Measurements from ENCODE around the gene KDM8. TPM values are rescaled to one million over a fixed set of nuclear protein-coding genes. Genes with fewer than 3 reads are reported as not detected.
A peak's percentile ranks its signal among the peaks of the same experiment; 100 is the strongest.

The KDM8 gene
- total and polyA plus RNA-seq, 4 donors, result 4.6 to 198 (median 97.7) TPM

GRCh38 chr16:27215660-27216059 lies 12.3 kb downstream of the KDM8 start:
- Histone ChIP-seq H3K9me3 (ENCODE audit: control insufficient read depth in 4 of 4, low read length in 3 of 4) (no peaks in the 10 kb centered on the region), H3K9ac (ENCODE audit: low read depth in 1 of 2, low read length in 2 of 2) (peak overlapping the region; percentile 56 to 95), H3K27ac (ENCODE audit: low read depth in 1 of 2, low read length in 2 of 2) (peak overlapping the region; percentile 94 to 95), H3K27me3 (ENCODE audit: control insufficient read depth in 4 of 4, insufficient read depth in 4 of 4, low read length in 3 of 4) (no peaks in the 10 kb centered on the region), H3K4me3 (ENCODE audit: low read depth in 1 of 3, low read length in 3 of 3) (peak overlapping the region; percentile 41 to 67 (median 53)), H3K36me3 (ENCODE audit: control insufficient read depth in 4 of 4, insufficient read depth in 3 of 4, low read depth in 1 of 4, low read length in 3 of 4) (peaks cover 7 to 14% (median 11%) of the 10 kb centered on the region in 4 donors), H3K4me1 (ENCODE audit: control insufficient read depth in 4 of 4, insufficient read depth in 4 of 4, low read length in 3 of 4) (peaks cover 6 to 56% (median 35%) of the 10 kb centered on the region in 4 donors)
- TF ChIP-seq YY1 (IDR thresholded peaks at IDR 0.05) (peak; percentile 9), ATF3 (IDR thresholded peaks at IDR 0.05) (no peak), REST (IDR thresholded peaks at IDR 0.05) (peak; percentile 75), GABPA (IDR thresholded peaks at IDR 0.05 in 1 of 2, conservative IDR thresholded peaks at IDR 0.05 in 1 of 2) (no peak), FOXA1 (IDR thresholded peaks at IDR 0.05) (no peak)
- no peak for DNase-seq (ENCODE audit: low spot score)
- WGBS, result 33% methylated on average over 7 of the region's 7 CpGs

- no peaks in the 10 kb centered on the region for H3K9me3 ChIP-seq (ENCODE audit: control insufficient read depth in 4 of 4, low read length in 3 of 4)
- H3K27me3 ChIP-seq (ENCODE audit: control insufficient read depth in 4 of 4, insufficient read depth in 4 of 4, low read length in 3 of 4), result no peaks in the 10 kb centered on the region
- WGBS, result 68% methylated on average over 16 of the region's 16 CpGs
- DNase-seq (ENCODE audit: low spot score), result no peak
- peaks cover 6 to 58% (median 39%) of the 10 kb centered on the region in 4 donors for H3K4me1 ChIP-seq (ENCODE audit: control insufficient read depth in 4 of 4, insufficient read depth in 4 of 4, low read length in 3 of 4)
- peak overlapping the region; percentile 41 to 67 (median 53) for H3K4me3 ChIP-seq (ENCODE audit: low read depth in 1 of 3, low read length in 3 of 3)
- peak overlapping the region in 1 of 2 donors; percentile 95 for H3K9ac ChIP-seq (ENCODE audit: low read depth in 1 of 2, low read length in 2 of 2)
- TF ChIP-seq REST (IDR thresholded peaks at IDR 0.05) (no peak), GABPA (IDR thresholded peaks at IDR 0.05 in 1 of 2, conservative IDR thresholded peaks at IDR 0.05 in 1 of 2) (no peak), RAD21 (IDR thresholded peaks at IDR 0.05) (no peak), RXRA (IDR thresholded peaks at IDR 0.05) (peak in 1 of 2 donors; percentile 8)
- peak overlapping the region; percentile 94 to 95 for H3K27ac ChIP-seq (ENCODE audit: low read depth in 1 of 2, low read length in 2 of 2)
- peaks cover 8 to 14% (median 13%) of the 10 kb centered on the region in 4 donors for H3K36me3 ChIP-seq (ENCODE audit: control insufficient read depth in 4 of 4, insufficient read depth in 3 of 4, low read depth in 1 of 4, low read length in 3 of 4)
Observed at GRCh38 chr16:27216297-27216885, 13.1 kb downstream of the KDM8 start.

GRCh38 chr16:27217256-27217655 lies 13.9 kb downstream of the KDM8 start:
- Histone ChIP-seq H3K27ac (ENCODE audit: low read depth in 1 of 2, low read length in 2 of 2) (peak overlapping the region; percentile 94 to 95), H3K9me3 (ENCODE audit: control insufficient read depth in 4 of 4, low read length in 3 of 4) (no peaks in the 10 kb centered on the region), H3K27me3 (ENCODE audit: control insufficient read depth in 4 of 4, insufficient read depth in 4 of 4, low read length in 3 of 4) (no peaks in the 10 kb centered on the region), H3K9ac (ENCODE audit: low read depth in 1 of 2, low read length in 2 of 2) (peak overlapping the region in 1 of 2 donors; percentile 37), H3K36me3 (ENCODE audit: control insufficient read depth in 4 of 4, insufficient read depth in 3 of 4, low read depth in 1 of 4, low read length in 3 of 4) (peaks cover 8 to 14% (median 13%) of the 10 kb centered on the region in 4 donors), H3K4me1 (ENCODE audit: control insufficient read depth in 4 of 4, insufficient read depth in 4 of 4, low read length in 3 of 4) (peaks cover 8 to 62% (median 41%) of the 10 kb centered on the region in 4 donors), H3K4me3 (ENCODE audit: low read depth in 1 of 3, low read length in 3 of 3) (no peak overlapping the region)
- no peak for DNase-seq (ENCODE audit: low spot score)
- TF ChIP-seq JUND (IDR thresholded peaks at IDR 0.05), result peak in 1 of 2 donors; percentile 17
- peak in 1 of 2 donors; percentile 25 for TF ChIP-seq RXRA (IDR thresholded peaks at IDR 0.05)
- no peak for TF ChIP-seq FOXA1 (IDR thresholded peaks at IDR 0.05)
- peak; percentile 26 for TF ChIP-seq SP1 (IDR thresholded peaks at IDR 0.05)
- TF ChIP-seq HNF4A (conservative IDR thresholded peaks at IDR 0.05), result no peak
- TF ChIP-seq RAD21 (IDR thresholded peaks at IDR 0.05), result peak in 1 of 2 donors; percentile 9
- WGBS, result 60% methylated on average over 10 of the region's 10 CpGs
